Measurements from ENCODE around the gene COL25A1. TPM values are rescaled to one million over a fixed set of nuclear protein-coding genes. Genes with fewer than 3 reads are reported as not detected.

Gene COL25A1
- total RNA-seq, 1 experiment from 2014 or later = 4.2 TPM

DNA sequence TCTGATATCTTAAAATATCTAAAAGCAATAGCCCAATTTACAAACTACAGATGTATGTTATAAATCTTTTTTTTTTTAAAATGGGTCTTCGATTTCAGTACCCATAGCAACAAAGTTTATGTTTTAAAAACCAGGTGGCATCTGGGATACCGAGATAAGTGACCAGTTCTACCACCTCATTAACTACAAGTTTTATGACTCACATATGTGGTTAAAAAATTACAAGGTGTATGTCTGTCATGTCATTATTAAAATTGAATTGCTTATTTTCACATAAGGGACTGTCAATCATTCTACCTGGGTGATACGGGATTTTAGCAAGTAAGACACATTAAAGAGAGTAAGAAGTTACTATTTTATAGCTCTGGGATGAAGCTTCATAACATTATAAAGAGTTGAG is 347.6 kb downstream of the COL25A1 start:
- no peak overlapping the region for H3K18ac ChIP-seq (ENCODE audit: insufficient read length, low read depth, low read length)
- DNase-seq = no peak
- no peak overlapping the region for H2BK15ac ChIP-seq (ENCODE audit: low read depth, low read length)
- H3K27ac ChIP-seq (ENCODE audit: insufficient read length, low read depth, low read length) = no peak overlapping the region
- no peak overlapping the region for H2AK5ac ChIP-seq (ENCODE audit: insufficient read length, low read length)
- no peak overlapping the region for H3T11ph ChIP-seq (ENCODE audit: low read length)
- H3K14ac ChIP-seq (ENCODE audit: insufficient read depth, low read length) = no peak overlapping the region
- H3K27me3 ChIP-seq (ENCODE audit: insufficient read depth, low read length) = no peaks in the 10 kb centered on the region
- H3K4ac ChIP-seq (ENCODE audit: low read depth, low read length) = no peak overlapping the region
- no peak overlapping the region for H2BK5ac ChIP-seq (ENCODE audit: insufficient read length, low read length)
- H3K36me3 Mint-ChIP-seq (ENCODE audit: insufficient read depth in 1 of 3, low read depth in 3 of 3) = no peaks in the 10 kb centered on the region; a peak in 1 of 7 replicates
- no peaks in the 10 kb centered on the region for H3K79me1 ChIP-seq (ENCODE audit: insufficient read depth, low read depth, low read length, poor library complexity, severe bottlenecking)
- H4K8ac ChIP-seq (replicated peaks; ENCODE audit: insufficient read length, low read depth, low read length) = no peak overlapping the region
- H3K4me3 Mint-ChIP-seq = no peak overlapping the region
- H4K91ac ChIP-seq (ENCODE audit: insufficient read length, low read depth, low read length) = no peak overlapping the region
- H3K9me3 Mint-ChIP-seq = no peaks in the 10 kb centered on the region
- no peak overlapping the region for H3K4me2 ChIP-seq (ENCODE audit: insufficient read depth, insufficient read length, low read length)
- H3K79me2 ChIP-seq (ENCODE audit: insufficient read depth, low read length) = no peaks in the 10 kb centered on the region
- WGBS (ENCODE audit: extremely low coverage, insufficient read length, low lambda C conversion rate) = no CpG with 5 or more reads among the region's 3 CpGs
- H4K5ac ChIP-seq (ENCODE audit: insufficient read length, low read depth, low read length) = no peak overlapping the region
- no peak overlapping the region for H3K56ac ChIP-seq (ENCODE audit: insufficient read length, low read depth, low read length)
- H2BK120ac ChIP-seq (ENCODE audit: low read depth, low read length, poor library complexity, severe bottlenecking) = no peak overlapping the region
- H2BK12ac ChIP-seq (ENCODE audit: insufficient read length, low read depth, low read length) = no peak overlapping the region
- no peaks in the 10 kb centered on the region for H3K9me3 ChIP-seq (ENCODE audit: control insufficient read depth, low read depth, low read length)
- H2BK20ac ChIP-seq (ENCODE audit: low read depth, low read length, poor library complexity, severe bottlenecking) = no peak overlapping the region
- H3K27me3 Mint-ChIP-seq (ENCODE audit: low read depth) = no peaks in the 10 kb centered on the region
- TF ChIP-seq, protein P1, sequence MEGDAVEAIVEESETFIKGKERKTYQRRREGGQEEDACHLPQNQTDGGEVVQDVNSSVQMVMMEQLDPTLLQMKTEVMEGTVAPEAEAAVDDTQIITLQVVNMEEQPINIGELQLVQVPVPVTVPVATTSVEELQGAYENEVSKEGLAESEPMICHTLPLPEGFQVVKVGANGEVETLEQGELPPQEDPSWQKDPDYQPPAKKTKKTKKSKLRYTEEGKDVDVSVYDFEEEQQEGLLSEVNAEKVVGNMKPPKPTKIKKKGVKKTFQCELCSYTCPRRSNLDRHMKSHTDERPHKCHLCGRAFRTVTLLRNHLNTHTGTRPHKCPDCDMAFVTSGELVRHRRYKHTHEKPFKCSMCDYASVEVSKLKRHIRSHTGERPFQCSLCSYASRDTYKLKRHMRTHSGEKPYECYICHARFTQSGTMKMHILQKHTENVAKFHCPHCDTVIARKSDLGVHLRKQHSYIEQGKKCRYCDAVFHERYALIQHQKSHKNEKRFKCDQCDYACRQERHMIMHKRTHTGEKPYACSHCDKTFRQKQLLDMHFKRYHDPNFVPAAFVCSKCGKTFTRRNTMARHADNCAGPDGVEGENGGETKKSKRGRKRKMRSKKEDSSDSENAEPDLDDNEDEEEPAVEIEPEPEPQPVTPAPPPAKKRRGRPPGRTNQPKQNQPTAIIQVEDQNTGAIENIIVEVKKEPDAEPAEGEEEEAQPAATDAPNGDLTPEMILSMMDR (conservative IDR thresholded peaks at IDR 0.05) = no peak
- no peak overlapping the region for H3K27ac Mint-ChIP-seq
- peaks cover 12% of the 10 kb centered on the region in 2 experiments for H3K4me1 Mint-ChIP-seq
- H3K23ac ChIP-seq (ENCODE audit: insufficient read length, low read depth, low read length) = no peak overlapping the region
- H3K4me1 ChIP-seq (ENCODE audit: insufficient read depth, low read length) = no peaks in the 10 kb centered on the region; the same call in 1 of the 2 replicates
- no peaks in the 10 kb centered on the region for H3K23me2 ChIP-seq (ENCODE audit: insufficient read length, low read depth, low read length, poor library complexity, severe bottlenecking)
- H3K9ac ChIP-seq (ENCODE audit: extremely low read depth, insufficient read length, low read length) = no peak overlapping the region
- no peak overlapping the region for H2AFZ ChIP-seq (ENCODE audit: low read length)
- no peaks in the 10 kb centered on the region for H4K20me1 ChIP-seq (ENCODE audit: control insufficient read depth, insufficient read depth, insufficient read length)
